VCaP (cell line): Measurements from ENCODE around the gene NUP54.

Experiments
- H3K27ac ChIP-seq: fragments of 450-650 bp; 2 replicates; pipeline ENCODE4 v1.5.1; 2017
- TF ChIP-seq, protein P1 (sequence below): fragments of 450-650 bp; conservative IDR thresholded peaks from 2 replicates; pipeline ENCODE4 v1.5.1; 2017; ENCODE audit warnings: mild to moderate bottlenecking, moderate library complexity

Gene NUP54, protein sequence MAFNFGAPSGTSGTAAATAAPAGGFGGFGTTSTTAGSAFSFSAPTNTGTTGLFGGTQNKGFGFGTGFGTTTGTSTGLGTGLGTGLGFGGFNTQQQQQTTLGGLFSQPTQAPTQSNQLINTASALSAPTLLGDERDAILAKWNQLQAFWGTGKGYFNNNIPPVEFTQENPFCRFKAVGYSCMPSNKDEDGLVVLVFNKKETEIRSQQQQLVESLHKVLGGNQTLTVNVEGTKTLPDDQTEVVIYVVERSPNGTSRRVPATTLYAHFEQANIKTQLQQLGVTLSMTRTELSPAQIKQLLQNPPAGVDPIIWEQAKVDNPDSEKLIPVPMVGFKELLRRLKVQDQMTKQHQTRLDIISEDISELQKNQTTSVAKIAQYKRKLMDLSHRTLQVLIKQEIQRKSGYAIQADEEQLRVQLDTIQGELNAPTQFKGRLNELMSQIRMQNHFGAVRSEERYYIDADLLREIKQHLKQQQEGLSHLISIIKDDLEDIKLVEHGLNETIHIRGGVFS

DNA sequence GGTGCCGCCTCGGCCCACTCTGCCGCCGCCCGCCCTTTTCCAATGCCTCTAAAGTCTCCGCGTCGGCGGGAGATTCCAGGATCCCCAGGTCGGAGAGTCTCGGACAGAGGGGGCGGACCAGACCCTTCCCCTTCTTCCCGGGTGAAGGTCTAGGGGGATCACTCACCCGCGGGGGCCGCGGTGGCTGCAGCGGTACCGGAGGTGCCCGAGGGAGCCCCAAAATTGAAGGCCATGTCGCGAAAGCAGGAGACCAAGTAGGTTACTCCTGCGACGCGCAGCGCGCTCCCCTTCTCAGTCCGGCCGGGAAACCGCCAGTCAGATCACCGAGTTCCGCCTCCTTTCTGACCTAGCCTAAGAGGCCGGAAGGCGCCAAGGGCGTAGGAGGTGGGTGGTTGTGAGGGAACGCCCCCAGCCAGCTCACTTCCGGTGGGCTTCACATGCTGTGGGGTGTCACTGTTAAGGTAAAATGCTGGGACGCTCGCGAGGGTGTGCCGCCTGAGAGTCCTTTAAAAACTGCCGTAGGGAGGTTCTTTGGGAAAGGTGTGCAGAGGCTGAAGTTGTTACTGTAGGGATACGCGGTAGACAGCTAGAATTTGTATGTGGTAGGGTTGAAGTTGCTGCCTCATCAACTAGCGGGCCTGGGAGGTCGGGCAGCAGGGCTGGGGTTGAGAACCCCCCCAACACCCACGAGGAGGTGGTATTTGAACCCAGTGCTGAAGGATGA, at the start of gene NUP54:
NUP54 (minus strand) TSS at position 256 of the 724 bp plus-strand sequence; CDS start at position 233, 23 bp downstream.
- TF ChIP-seq, protein P1, sequence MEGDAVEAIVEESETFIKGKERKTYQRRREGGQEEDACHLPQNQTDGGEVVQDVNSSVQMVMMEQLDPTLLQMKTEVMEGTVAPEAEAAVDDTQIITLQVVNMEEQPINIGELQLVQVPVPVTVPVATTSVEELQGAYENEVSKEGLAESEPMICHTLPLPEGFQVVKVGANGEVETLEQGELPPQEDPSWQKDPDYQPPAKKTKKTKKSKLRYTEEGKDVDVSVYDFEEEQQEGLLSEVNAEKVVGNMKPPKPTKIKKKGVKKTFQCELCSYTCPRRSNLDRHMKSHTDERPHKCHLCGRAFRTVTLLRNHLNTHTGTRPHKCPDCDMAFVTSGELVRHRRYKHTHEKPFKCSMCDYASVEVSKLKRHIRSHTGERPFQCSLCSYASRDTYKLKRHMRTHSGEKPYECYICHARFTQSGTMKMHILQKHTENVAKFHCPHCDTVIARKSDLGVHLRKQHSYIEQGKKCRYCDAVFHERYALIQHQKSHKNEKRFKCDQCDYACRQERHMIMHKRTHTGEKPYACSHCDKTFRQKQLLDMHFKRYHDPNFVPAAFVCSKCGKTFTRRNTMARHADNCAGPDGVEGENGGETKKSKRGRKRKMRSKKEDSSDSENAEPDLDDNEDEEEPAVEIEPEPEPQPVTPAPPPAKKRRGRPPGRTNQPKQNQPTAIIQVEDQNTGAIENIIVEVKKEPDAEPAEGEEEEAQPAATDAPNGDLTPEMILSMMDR: no peak

DNA sequence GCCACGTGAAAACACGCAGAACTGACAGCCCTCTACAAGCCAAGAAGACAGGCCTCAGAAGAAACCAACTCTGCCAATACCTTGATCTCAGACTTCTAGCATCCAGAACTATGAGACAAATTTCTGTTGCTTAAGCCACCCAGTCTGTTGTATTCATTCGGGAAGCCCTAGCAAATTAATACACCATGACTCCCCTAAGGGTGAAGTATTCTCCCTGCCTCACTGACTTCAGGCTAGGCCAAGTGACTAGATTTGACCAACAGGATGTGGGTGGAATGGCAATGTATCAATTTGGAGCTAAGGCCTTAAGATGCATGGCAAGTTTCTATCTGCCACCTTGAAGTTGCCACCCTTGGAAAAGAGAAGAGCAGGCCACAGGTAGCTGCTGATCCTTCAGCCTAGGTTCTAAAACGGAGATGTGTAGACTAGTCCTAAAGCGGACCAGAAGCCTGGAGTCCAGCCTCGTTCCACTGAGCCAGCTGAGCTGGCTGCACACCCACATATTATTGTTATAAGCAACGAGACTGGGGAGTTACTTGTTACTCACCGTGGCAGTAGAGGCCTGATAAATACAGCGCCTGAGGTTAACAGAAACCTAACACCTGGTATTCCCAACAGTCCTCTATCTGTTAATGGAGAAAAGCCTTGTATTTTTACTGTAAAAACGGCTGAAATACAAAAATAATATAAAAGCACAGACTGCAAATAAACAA, 49.0 kb upstream of the NUP54 start:
- TF ChIP-seq, protein P1: no peak
- H3K27ac ChIP-seq: peak overlapping the region; percentile 98

More for the DNA sequence above, at the start of gene NUP54:
- H3K27ac ChIP-seq: peak within 1 kb of the TSS; percentile 87

DNA sequence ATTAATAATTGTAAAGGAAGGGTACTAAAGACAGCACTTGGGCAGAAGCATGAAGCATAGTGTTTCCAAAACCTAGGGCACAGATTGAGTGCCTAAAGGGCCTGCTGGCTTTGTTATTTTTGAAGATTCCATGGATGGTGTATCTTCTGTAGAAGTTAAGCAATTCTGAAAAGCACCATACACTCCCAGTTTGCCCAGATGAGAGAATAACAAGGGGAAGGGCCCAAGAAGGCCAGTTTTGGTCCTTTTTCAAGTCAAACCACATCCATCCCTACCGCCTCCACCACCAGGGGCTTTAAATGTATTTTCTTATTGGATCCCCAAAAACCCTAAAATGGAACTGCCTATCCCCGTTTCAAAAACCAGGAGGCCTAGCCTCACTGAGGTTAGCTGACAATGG, 48.2 kb upstream of the NUP54 start:
- H3K27ac ChIP-seq: peak overlapping the region; percentile 98
- TF ChIP-seq, protein P1: no peak

DNA sequence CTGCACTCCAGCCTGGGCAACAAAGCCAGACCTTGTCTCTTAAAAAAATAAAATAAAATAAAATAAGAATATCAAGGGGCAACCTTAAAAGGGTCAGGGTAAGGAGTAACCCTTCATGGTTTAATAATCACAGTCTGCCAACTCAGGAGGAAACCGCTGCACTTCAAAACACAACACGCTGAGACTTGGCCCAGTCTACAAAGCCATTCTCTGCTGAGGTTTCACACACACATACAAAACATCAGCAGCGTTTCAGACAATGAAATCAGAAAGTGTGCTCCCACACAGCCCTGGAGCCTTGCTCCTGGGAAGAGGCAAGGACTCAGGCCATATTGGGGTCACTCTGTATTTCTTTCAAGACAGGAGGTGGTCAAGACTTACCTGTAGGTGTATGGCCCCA, 47.1 kb upstream of the NUP54 start:
- peak overlapping the region; percentile 98 for H3K27ac ChIP-seq
- TF ChIP-seq, protein P1: no peak

DNA sequence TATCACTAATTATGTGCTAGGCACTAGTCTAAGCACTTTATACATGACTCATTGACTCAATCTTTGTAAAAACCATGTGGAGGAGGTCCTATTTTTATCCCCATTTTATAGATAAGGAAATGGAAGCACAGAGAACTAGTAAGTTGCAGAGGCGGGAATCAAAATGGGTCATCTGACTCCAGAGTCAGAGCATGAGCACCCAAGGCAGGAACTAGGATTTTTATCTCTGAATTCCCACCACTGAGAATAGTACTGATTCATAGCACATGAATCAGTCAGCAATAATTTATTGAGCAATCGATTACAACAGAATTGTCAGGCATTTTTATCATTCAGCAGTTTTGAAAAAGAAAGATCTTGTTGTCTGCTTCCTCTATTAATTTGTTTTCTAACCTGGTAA, 46.1 kb upstream of the NUP54 start:
- TF ChIP-seq, protein P1: no peak
- peak overlapping the region; percentile 98 for H3K27ac ChIP-seq

DNA sequence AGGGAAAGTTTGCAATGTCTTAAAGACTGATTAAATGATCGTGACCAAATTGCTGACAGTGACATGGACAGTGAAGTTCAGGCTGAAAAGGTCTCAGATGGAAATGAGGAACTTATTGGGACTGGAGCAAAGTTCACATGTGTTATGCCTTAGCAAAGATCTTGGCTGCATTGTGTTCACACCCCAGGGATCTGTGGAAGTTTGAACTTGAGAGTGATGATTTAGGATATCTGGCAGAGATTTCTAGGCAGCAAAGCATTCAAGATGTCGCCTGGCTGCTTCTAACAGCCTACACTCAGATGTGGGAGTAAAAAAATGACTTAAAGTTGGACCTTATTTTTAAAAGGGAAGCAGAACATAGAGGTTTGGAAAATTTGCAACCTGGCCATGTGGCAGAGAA, 44.0 kb upstream of the NUP54 start:
- H3K27ac ChIP-seq: no peak overlapping the region; the same call in 1 of the 2 replicates
- TF ChIP-seq, protein P1: no peak

DNA sequence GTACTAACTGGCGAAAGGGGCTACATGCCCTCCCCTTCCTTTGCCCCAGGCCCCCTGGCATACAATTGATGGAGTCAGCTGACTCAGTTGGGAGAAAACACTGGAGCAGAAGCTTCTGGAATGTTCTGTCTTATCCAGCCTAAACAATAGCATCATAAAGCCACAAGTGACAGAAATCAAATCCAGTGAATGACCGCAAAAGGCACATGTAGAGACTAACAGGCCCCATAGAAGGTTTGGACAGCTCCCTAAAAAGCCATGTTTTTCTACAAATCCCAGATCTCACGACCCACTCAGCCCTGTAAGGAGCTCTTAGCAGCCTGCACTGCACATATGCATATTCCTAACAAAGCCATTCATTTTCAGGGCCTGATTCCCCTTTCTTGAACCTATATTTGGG, 40.4 kb upstream of the NUP54 start:
- TF ChIP-seq, protein P1: no peak
- peak overlapping the region; percentile 24; the same call in 1 of the 2 replicates for H3K27ac ChIP-seq
